ENCODE data around the gene CADM2. TPM values are rescaled to one million over a fixed set of nuclear protein-coding genes. Genes with fewer than 3 reads are reported as not detected.

CADM2 gene
- total RNA-seq, 1 experiment from 2014 or later, result 10.9 TPM

DNA sequence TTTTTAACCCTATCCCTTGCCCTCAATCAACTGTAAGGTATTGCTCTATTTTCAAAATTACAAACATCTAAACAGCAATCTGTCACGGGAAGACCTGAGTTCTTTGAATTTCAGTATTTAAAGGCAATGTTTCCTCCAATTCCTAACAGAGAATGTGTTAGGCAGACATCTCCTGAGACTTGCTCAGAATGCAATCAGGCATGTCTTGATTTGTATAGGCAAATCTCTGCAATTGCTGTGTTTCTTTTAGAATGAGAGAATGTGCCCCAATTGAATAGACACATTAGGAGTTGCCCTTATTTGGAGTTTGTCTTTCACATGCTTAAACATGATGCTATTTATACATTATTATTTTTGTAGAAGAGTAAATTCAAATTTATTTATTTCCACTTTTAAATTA is 205.6 kb downstream of the CADM2 start:
- H2AK5ac ChIP-seq (ENCODE audit: insufficient read length, low read length), result no peak overlapping the region
- no peak overlapping the region for H3K14ac ChIP-seq (ENCODE audit: insufficient read depth, low read length)
- H3K4ac ChIP-seq (ENCODE audit: low read depth, low read length), result no peak overlapping the region
- H3K4me2 ChIP-seq (ENCODE audit: insufficient read depth, insufficient read length, low read length), result no peak overlapping the region
- no peak overlapping the region for H2BK20ac ChIP-seq (ENCODE audit: low read depth, low read length, poor library complexity, severe bottlenecking)
- H3K79me1 ChIP-seq (ENCODE audit: insufficient read depth, low read depth, low read length, poor library complexity, severe bottlenecking), result no peaks in the 10 kb centered on the region
- no peaks in the 10 kb centered on the region for H3K23me2 ChIP-seq (ENCODE audit: insufficient read length, low read depth, low read length, poor library complexity, severe bottlenecking)
- H3K18ac ChIP-seq (ENCODE audit: insufficient read length, low read depth, low read length), result no peak overlapping the region
- no peak overlapping the region for H4K91ac ChIP-seq (ENCODE audit: insufficient read length, low read depth, low read length)
- no peaks in the 10 kb centered on the region; the same call in 1 of the 2 replicates for H3K4me1 ChIP-seq (ENCODE audit: insufficient read depth, low read length)
- no peak overlapping the region for H2AFZ ChIP-seq (ENCODE audit: low read length)
- Mint-ChIP-seq H3K4me3 (no peak overlapping the region), H3K27ac (peak overlapping the region in 2 of 3 experiments; percentile 49 to 59; a peak in 3 of 7 replicates), H3K27me3 (ENCODE audit: low read depth) (no peaks in the 10 kb centered on the region), H3K9me3 (no peaks in the 10 kb centered on the region), H3K4me1 (peaks cover 5 to 7% of the 10 kb centered on the region in 2 experiments), H3K36me3 (ENCODE audit: insufficient read depth in 1 of 3, low read depth in 3 of 3) (no peaks in the 10 kb centered on the region)
- no peaks in the 10 kb centered on the region for H3K79me2 ChIP-seq (ENCODE audit: insufficient read depth, low read length)
- no peak for DNase-seq
- H2BK12ac ChIP-seq (ENCODE audit: insufficient read length, low read depth, low read length), result peak overlapping the region; percentile 60
- H2BK120ac ChIP-seq (ENCODE audit: low read depth, low read length, poor library complexity, severe bottlenecking), result no peak overlapping the region
- no peak overlapping the region for H4K8ac ChIP-seq (replicated peaks; ENCODE audit: insufficient read length, low read depth, low read length)
- WGBS (ENCODE audit: extremely low coverage, insufficient read length, low lambda C conversion rate), result no CpG with 5 or more reads among the region's 1 CpG
- H2BK5ac ChIP-seq (ENCODE audit: insufficient read length, low read length), result no peak overlapping the region
- H2BK15ac ChIP-seq (ENCODE audit: low read depth, low read length), result no peak overlapping the region
- no peak overlapping the region for H3K23ac ChIP-seq (ENCODE audit: insufficient read length, low read depth, low read length)
- H4K5ac ChIP-seq (ENCODE audit: insufficient read length, low read depth, low read length), result no peak overlapping the region
- H4K20me1 ChIP-seq (ENCODE audit: control insufficient read depth, insufficient read depth, insufficient read length), result no peaks in the 10 kb centered on the region
- TF ChIP-seq, protein P1, sequence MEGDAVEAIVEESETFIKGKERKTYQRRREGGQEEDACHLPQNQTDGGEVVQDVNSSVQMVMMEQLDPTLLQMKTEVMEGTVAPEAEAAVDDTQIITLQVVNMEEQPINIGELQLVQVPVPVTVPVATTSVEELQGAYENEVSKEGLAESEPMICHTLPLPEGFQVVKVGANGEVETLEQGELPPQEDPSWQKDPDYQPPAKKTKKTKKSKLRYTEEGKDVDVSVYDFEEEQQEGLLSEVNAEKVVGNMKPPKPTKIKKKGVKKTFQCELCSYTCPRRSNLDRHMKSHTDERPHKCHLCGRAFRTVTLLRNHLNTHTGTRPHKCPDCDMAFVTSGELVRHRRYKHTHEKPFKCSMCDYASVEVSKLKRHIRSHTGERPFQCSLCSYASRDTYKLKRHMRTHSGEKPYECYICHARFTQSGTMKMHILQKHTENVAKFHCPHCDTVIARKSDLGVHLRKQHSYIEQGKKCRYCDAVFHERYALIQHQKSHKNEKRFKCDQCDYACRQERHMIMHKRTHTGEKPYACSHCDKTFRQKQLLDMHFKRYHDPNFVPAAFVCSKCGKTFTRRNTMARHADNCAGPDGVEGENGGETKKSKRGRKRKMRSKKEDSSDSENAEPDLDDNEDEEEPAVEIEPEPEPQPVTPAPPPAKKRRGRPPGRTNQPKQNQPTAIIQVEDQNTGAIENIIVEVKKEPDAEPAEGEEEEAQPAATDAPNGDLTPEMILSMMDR (conservative IDR thresholded peaks at IDR 0.05), result no peak
- H3K27ac ChIP-seq (ENCODE audit: insufficient read length, low read depth, low read length), result no peak overlapping the region
- H3K9ac ChIP-seq (ENCODE audit: extremely low read depth, insufficient read length, low read length), result no peak overlapping the region
- H3K56ac ChIP-seq (ENCODE audit: insufficient read length, low read depth, low read length), result no peak overlapping the region
- no peaks in the 10 kb centered on the region for H3K9me3 ChIP-seq (ENCODE audit: control insufficient read depth, low read depth, low read length)
- no peak overlapping the region for H3T11ph ChIP-seq (ENCODE audit: low read length)
- H3K27me3 ChIP-seq (ENCODE audit: insufficient read depth, low read length), result no peaks in the 10 kb centered on the region

Data from H9 (cell line).